A673 (cell line): Measurements from ENCODE around the gene TBXA2R.

Source experiments
- CTCF ChIP-seq: fragments of 300-800, 200-600 bp; sonication (generic); conservative IDR thresholded peaks from 2 replicates; pipeline ENCODE4 v1.5.1; 2017; ENCODE audit warnings: low read depth, mild to moderate bottlenecking, antibody characterized with exemption, low read length, moderate library complexity, mixed read lengths
- EZH2 ChIP-seq: fragments of 200-600 bp; sonication (generic); IDR thresholded peaks from 2 replicates; pipeline ENCODE4 v1.6.1; 2017; ENCODE audit warnings: borderline replicate concordance, low read depth, mild to moderate bottlenecking, mixed read lengths, antibody characterized with exemption, low read length; ENCODE audit not compliant: poor library complexity, severe bottlenecking

DNA sequence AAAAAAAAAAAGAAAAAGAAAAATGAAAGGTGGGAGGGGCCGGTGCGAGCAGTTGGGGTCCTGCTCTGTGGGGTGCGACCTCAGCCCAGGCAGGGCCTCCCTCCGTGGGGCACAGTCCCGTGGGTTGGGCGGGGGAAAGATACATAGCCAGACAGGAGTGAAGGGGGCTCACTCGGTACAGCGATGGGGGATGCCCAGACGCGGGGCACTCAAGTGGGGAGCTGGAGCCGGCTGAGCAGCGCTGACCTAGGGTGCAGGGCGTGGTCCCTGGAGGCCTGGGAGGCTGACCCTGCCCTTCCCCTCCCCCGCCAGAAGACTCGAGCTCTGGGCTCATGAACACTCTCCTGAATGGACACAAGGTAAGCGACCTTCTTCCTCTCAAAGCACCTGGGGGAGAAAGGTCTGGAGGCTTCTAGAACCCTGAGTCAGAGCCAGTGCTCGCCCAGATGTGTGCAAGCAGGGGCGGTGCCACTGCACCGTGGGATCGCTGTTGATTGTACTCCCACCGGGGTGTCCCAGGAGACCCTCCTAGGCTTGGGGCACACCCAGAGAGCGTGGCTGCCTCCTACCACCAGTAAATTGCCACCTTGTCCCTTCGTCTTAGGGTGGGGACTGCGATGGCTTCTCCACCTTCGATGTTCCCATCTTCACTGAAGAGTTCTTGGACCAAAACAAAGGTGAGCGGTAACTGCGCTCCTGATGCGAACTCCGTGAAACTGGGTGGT, 30.6 kb downstream of the TBXA2R start:
- TF ChIP-seq CTCF (no peak), EZH2 (no peak)
